Neural progenitor cell (in vitro differentiated cells): ENCODE data around the gene PCK1. TPM values are rescaled to one million over a fixed set of nuclear protein-coding genes. Genes with fewer than 3 reads are reported as not detected.

ENCODE experiments used
- DNase-seq: peaks from one replicate; pipeline ENCODE4 v3.0.0-alpha.2; 2016; ENCODE audit warnings: low spot score
- H2AFZ ChIP-seq: fragments of 200-600 bp; sonication (generic); replicated peaks from 2 replicates; pipeline ENCODE4 v1.6.1; 2016; ENCODE audit warnings: antibody characterized with exemption
- H3F3A ChIP-seq: fragments of 200-600 bp; sonication (generic); 2 replicates; pipeline ENCODE4 v1.6.1; 2016; ENCODE audit warnings: antibody characterized with exemption, low read depth
- H3K27ac ChIP-seq: fragments of 200-600 bp; sonication (generic); 2 replicates; pipeline ENCODE4 v1.5.1; 2016; ENCODE audit warnings: mild to moderate bottlenecking
- H3K27me3 ChIP-seq: fragments of 200-600 bp; sonication (generic); 2 replicates; pipeline ENCODE4 v1.6.1; 2016; ENCODE audit warnings: mild to moderate bottlenecking, moderate library complexity
- H3K36me3 ChIP-seq: fragments of 200-600 bp; sonication (generic); 2 replicates; pipeline ENCODE4 v1.5.1; 2016
- H3K4me1 ChIP-seq: fragments of 200-600 bp; sonication (generic); 2 replicates; pipeline ENCODE4 v1.6.1; 2016; ENCODE audit warnings: mixed run types
- H3K4me2 ChIP-seq: fragments of 200-600 bp; sonication (generic); 2 replicates; pipeline ENCODE4 v1.6.1; 2016
- H3K4me3 ChIP-seq: fragments of 200-600 bp; sonication (generic); 2 replicates; pipeline ENCODE4 v1.5.1; 2016
- H3K79me2 ChIP-seq: fragments of 200-600 bp; sonication (generic); 2 replicates; pipeline ENCODE4 v1.6.1; 2016; ENCODE audit warnings: low read depth
- H3K9ac ChIP-seq: fragments of 200-600 bp; sonication (generic); 2 replicates; pipeline ENCODE4 v1.6.1; 2016
- H3K9me3 ChIP-seq: fragments of 200-600 bp; sonication (generic); 2 replicates; pipeline ENCODE4 v1.5.1; 2016; ENCODE audit warnings: low read depth
- H4K20me1 ChIP-seq: fragments of 200-600 bp; sonication (generic); 2 replicates; pipeline ENCODE4 v1.6.1; 2016; ENCODE audit warnings: low read depth
- H3K27ac Mint-ChIP-seq: 3 replicates; pipeline ENCODE4 v1.8.0; 2021; ENCODE audit warnings: mixed read lengths
- H3K27me3 Mint-ChIP-seq: 2 replicates; pipeline ENCODE4 v1.8.0; 2022; ENCODE audit warnings: low read depth, mild to moderate bottlenecking, inconsistent platforms, moderate library complexity, mixed read lengths; ENCODE audit not compliant: insufficient read depth
- H3K36me3 Mint-ChIP-seq: 3 replicates; pipeline ENCODE4 v1.8.0; 2021; ENCODE audit warnings: mixed read lengths
- H3K4me1 Mint-ChIP-seq: 3 replicates; pipeline ENCODE4 v1.8.0; 2021; ENCODE audit warnings: mixed read lengths
- H3K4me3 Mint-ChIP-seq: 3 replicates; pipeline ENCODE4 v1.8.0; 2021; ENCODE audit warnings: mild to moderate bottlenecking, moderate library complexity, mixed read lengths
- H3K9me3 Mint-ChIP-seq: 3 replicates; pipeline ENCODE4 v1.8.0; 2020; ENCODE audit warnings: mixed read lengths
- CTCF ChIP-seq: fragments of 200-600 bp; sonication (generic); IDR thresholded peaks from 2 replicates; pipeline ENCODE4 v1.5.1; 2017; ENCODE audit warnings: antibody characterized with exemption, mild to moderate bottlenecking
- EZH2 ChIP-seq: fragments of 200-600 bp; sonication (generic); IDR thresholded peaks from 2 replicates; pipeline ENCODE4 v1.6.1; 2017; ENCODE audit warnings: antibody characterized with exemption, mild to moderate bottlenecking, moderate library complexity
- EZH2phosphoT487 ChIP-seq: fragments of 200-600 bp; sonication (generic); IDR thresholded peaks from 2 replicates; pipeline ENCODE4 v1.6.1; 2017; ENCODE audit warnings: antibody characterized with exemption
- total RNA-seq: library from RNA; depleted of rRNA; stranded (reverse); fragments of >200 nt; gene quantifications from 2 replicates; pipeline ENCODE4 v1.2.3, GENCODE V29; 2015; ENCODE audit warnings: low replicate concordance

The PCK1 gene
- total RNA-seq, 1 donor from 2014 or later: not detected

- no peak overlapping the region for H3K27ac ChIP-seq
- H3K4me3 Mint-ChIP-seq: no peak overlapping the region
- H3K4me2 ChIP-seq: no peak overlapping the region
- no peaks in the 10 kb centered on the region for H4K20me1 ChIP-seq
- no peak overlapping the region for H3K4me3 ChIP-seq
- H3K79me2 ChIP-seq: no peaks in the 10 kb centered on the region
- H3K27me3 ChIP-seq: no peaks in the 10 kb centered on the region
- no peaks in the 10 kb centered on the region for H3K9me3 ChIP-seq
- H3K9ac ChIP-seq: no peak overlapping the region
- TF ChIP-seq EZH2 (no peak), CTCF (peak; percentile 68)
- no peaks in the 10 kb centered on the region for H3K36me3 ChIP-seq
- H3K4me1 ChIP-seq: peaks cover 7% of the 10 kb centered on the region
- H3K36me3 Mint-ChIP-seq: no peaks in the 10 kb centered on the region
- peaks cover 3% of the 10 kb centered on the region for H3K9me3 Mint-ChIP-seq
- peaks cover 30% of the 10 kb centered on the region for H3K4me1 Mint-ChIP-seq
- peak; percentile 64 for DNase-seq
- peaks cover 22% of the 10 kb centered on the region for H3K27me3 Mint-ChIP-seq
- peak overlapping the region; percentile 78 for H3K27ac Mint-ChIP-seq
- H3F3A ChIP-seq: no peaks in the 10 kb centered on the region
- no peak overlapping the region for H2AFZ ChIP-seq
These were observed 21.8 kb downstream of the PCK1 start for GRCh38 chr20:57582432-57583288.

GRCh38 chr20:57583289-57584257, 22.7 kb downstream of the PCK1 start:
- Histone ChIP-seq H3K27ac (no peak overlapping the region), H3K9me3 (no peaks in the 10 kb centered on the region), H2AFZ (no peak overlapping the region), H4K20me1 (no peaks in the 10 kb centered on the region), H3F3A (no peaks in the 10 kb centered on the region), H3K79me2 (no peaks in the 10 kb centered on the region), H3K9ac (no peak overlapping the region), H3K4me3 (no peak overlapping the region), H3K4me1 (peaks cover 7% of the 10 kb centered on the region), H3K36me3 (no peaks in the 10 kb centered on the region), H3K4me2 (no peak overlapping the region), H3K27me3 (no peaks in the 10 kb centered on the region)
- DNase-seq: no peak
- Mint-ChIP-seq H3K4me3 (peak overlapping the region; percentile 59), H3K27ac (peak overlapping the region; percentile 78), H3K4me1 (peaks cover 30% of the 10 kb centered on the region), H3K36me3 (no peaks in the 10 kb centered on the region), H3K9me3 (peaks cover 6% of the 10 kb centered on the region), H3K27me3 (peaks cover 24% of the 10 kb centered on the region)
- TF ChIP-seq EZH2: no peak
- no peak for TF ChIP-seq CTCF
- TF ChIP-seq EZH2phosphoT487: no peak

GRCh38 chr20:57584768-57585461, 24.0 kb downstream of the PCK1 start:
- no peak overlapping the region for H3K9ac ChIP-seq
- H3K36me3 ChIP-seq: no peaks in the 10 kb centered on the region
- no peaks in the 10 kb centered on the region for H4K20me1 ChIP-seq
- Mint-ChIP-seq H3K4me3 (no peak overlapping the region), H3K4me1 (peaks cover 26% of the 10 kb centered on the region), H3K9me3 (peaks cover 6% of the 10 kb centered on the region), H3K27me3 (peaks cover 23% of the 10 kb centered on the region), H3K36me3 (no peaks in the 10 kb centered on the region), H3K27ac (peak overlapping the region; percentile 9)
- DNase-seq: no peak
- TF ChIP-seq CTCF (no peak), EZH2 (no peak)
- no peaks in the 10 kb centered on the region for H3K79me2 ChIP-seq
- H3K9me3 ChIP-seq: no peaks in the 10 kb centered on the region
- H3K27me3 ChIP-seq: no peaks in the 10 kb centered on the region
- H3K27ac ChIP-seq: no peak overlapping the region
- H2AFZ ChIP-seq: no peak overlapping the region
- H3K4me2 ChIP-seq: no peak overlapping the region
- H3K4me3 ChIP-seq: no peak overlapping the region
- H3F3A ChIP-seq: no peaks in the 10 kb centered on the region
- H3K4me1 ChIP-seq: peaks cover 7% of the 10 kb centered on the region
